ENCODE results near the gene TNP2.

TNP2 gene

GRCh38 chr16:11268921-11269375 is at the start of gene TNP2:
TSS of gene TNP2 (minus strand) at chr16:11269325. CDS start at chr16:11269262, 63 bp downstream.
- no peaks in the 10 kb centered on the region for H3K36me3 ChIP-seq
- no peak within 1 kb of the TSS for H3K27ac ChIP-seq
- no peak within 1 kb of the TSS for H3K4me3 ChIP-seq (ENCODE audit: low read depth, low read length)
- H3K27me3 ChIP-seq (ENCODE audit: insufficient read depth, low read depth, severe bottlenecking) = no peaks in the 10 kb centered on the region
- DNase-seq = no peak
- TF ChIP-seq CTCF (IDR thresholded peaks at IDR 0.05; ENCODE audit: low read depth, low read length) = no peak
- no peaks in the 10 kb centered on the region for H3K9me3 ChIP-seq (ENCODE audit: severe bottlenecking)

- Histone ChIP-seq H3K9me3 (ENCODE audit: severe bottlenecking) (no peaks in the 10 kb centered on the region), H3K27me3 (ENCODE audit: insufficient read depth, low read depth, severe bottlenecking) (no peaks in the 10 kb centered on the region), H3K36me3 (no peaks in the 10 kb centered on the region), H3K27ac (no peak overlapping the region), H3K4me3 (ENCODE audit: low read depth, low read length) (no peak overlapping the region)
- TF ChIP-seq CTCF (IDR thresholded peaks at IDR 0.05; ENCODE audit: low read depth, low read length) = no peak
- no peak for DNase-seq
Observed at GRCh38 chr16:11318817-11319216, 49.7 kb upstream of the TNP2 start.

- no peak overlapping the region for H3K4me3 ChIP-seq (ENCODE audit: low read depth, low read length)
Observed at GRCh38 chr16:11316331-11317015, 47.3 kb upstream of the TNP2 start.

GRCh38 chr16:11315510-11315909 is 46.4 kb upstream of the TNP2 start:
- Histone ChIP-seq H3K27me3 (ENCODE audit: insufficient read depth, low read depth, severe bottlenecking) (no peaks in the 10 kb centered on the region), H3K4me3 (ENCODE audit: low read depth, low read length) (no peak overlapping the region), H3K27ac (no peak overlapping the region), H3K9me3 (ENCODE audit: severe bottlenecking) (no peaks in the 10 kb centered on the region), H3K36me3 (no peaks in the 10 kb centered on the region)
- no peak for TF ChIP-seq CTCF (IDR thresholded peaks at IDR 0.05; ENCODE audit: low read depth, low read length)
- DNase-seq = no peak

More at GRCh38 chr16:11316331-11317015, 47.3 kb upstream of the TNP2 start:
- Histone ChIP-seq H3K9me3 (ENCODE audit: severe bottlenecking) (no peaks in the 10 kb centered on the region), H3K27ac (no peak overlapping the region), H3K27me3 (ENCODE audit: insufficient read depth, low read depth, severe bottlenecking) (no peaks in the 10 kb centered on the region), H3K36me3 (no peaks in the 10 kb centered on the region)
- DNase-seq = no peak
- TF ChIP-seq CTCF (IDR thresholded peaks at IDR 0.05; ENCODE audit: low read depth, low read length) = no peak

- no peak for DNase-seq
- TF ChIP-seq CTCF (IDR thresholded peaks at IDR 0.05; ENCODE audit: low read depth, low read length) = no peak
- no peak overlapping the region for H3K4me3 ChIP-seq (ENCODE audit: low read depth, low read length)
- no peak overlapping the region for H3K27ac ChIP-seq
- H3K36me3 ChIP-seq = no peaks in the 10 kb centered on the region
- no peaks in the 10 kb centered on the region for H3K9me3 ChIP-seq (ENCODE audit: severe bottlenecking)
- no peaks in the 10 kb centered on the region for H3K27me3 ChIP-seq (ENCODE audit: insufficient read depth, low read depth, severe bottlenecking)
Observed at GRCh38 chr16:11314309-11314894, 45.3 kb upstream of the TNP2 start.

Measured in WERI-Rb-1 (cell line).